HepG2 (cell line): Measurements from ENCODE around the gene OSBPL5. TPM values are rescaled to one million over a fixed set of nuclear protein-coding genes. Genes with fewer than 3 reads are reported as not detected.
A peak's percentile ranks its signal among the peaks of the same experiment; 100 is the strongest.

Experiments
- BRCA1 ChIP-seq: sonication (generic); formaldehyde crosslinking; IDR thresholded peaks from 2 replicates; pipeline ENCODE4 v1.4.0; 2020; ENCODE audit warnings: missing genetic modification reagents
- CBFB ChIP-seq: sonication (generic); formaldehyde crosslinking; IDR thresholded peaks from 2 replicates; pipeline ENCODE4 v1.4.0; 2020; ENCODE audit warnings: missing genetic modification reagents
- DNMT1 ChIP-seq: sonication (generic); formaldehyde crosslinking; IDR thresholded peaks from 2 replicates; pipeline ENCODE4 v1.5.1; 2020; ENCODE audit warnings: mild to moderate bottlenecking, missing genetic modification reagents
- FOXJ3 ChIP-seq: sonication (generic); formaldehyde crosslinking; IDR thresholded peaks from 2 replicates; pipeline ENCODE4 v1.4.0; 2020; ENCODE audit warnings: missing genetic modification reagents, mild to moderate bottlenecking, borderline replicate concordance
- HES4 ChIP-seq: sonication (generic); formaldehyde crosslinking; IDR thresholded peaks from 2 replicates; pipeline ENCODE4 v1.9.0; 2021; ENCODE audit warnings: mild to moderate bottlenecking, missing genetic modification reagents, borderline replicate concordance
- KAT2B ChIP-seq: fragments of 150-350 bp; IDR thresholded peaks from 2 replicates; pipeline ENCODE4 v1.6.1; 2014; ENCODE audit warnings: low read depth, low read length, borderline replicate concordance
- NFE2L1 ChIP-seq: sonication (generic); formaldehyde crosslinking; IDR thresholded peaks from 2 replicates; pipeline ENCODE4 v1.4.0; 2020; ENCODE audit warnings: missing genetic modification reagents, mild to moderate bottlenecking, borderline replicate concordance
- NFIB ChIP-seq: sonication (generic); formaldehyde crosslinking; IDR thresholded peaks from 2 replicates; pipeline ENCODE4 v1.9.0; 2021; ENCODE audit warnings: missing genetic modification reagents, mild to moderate bottlenecking, borderline replicate concordance
- NR3C1 ChIP-seq: sonication (generic); formaldehyde crosslinking; IDR thresholded peaks from 2 replicates; pipeline ENCODE4 v1.4.0; 2020; ENCODE audit warnings: missing genetic modification reagents
- PAF1 ChIP-seq: IDR thresholded peaks from 2 replicates; pipeline ENCODE4 v1.6.1; 2016; ENCODE audit warnings: missing genetic modification reagents, missing compliant biosample characterization
- POLR2A ChIP-seq, 2 experiments: IDR thresholded peaks; 2 replicates each; pipeline ENCODE4 v1.6.1; 2011; ENCODE audit warnings: low read depth in 2 of 2, low read length in 2 of 2, mild to moderate bottlenecking in 1 of 2, moderate library complexity in 1 of 2; ENCODE audit not compliant: insufficient read depth in 1 of 2
- POLR2AphosphoS5 ChIP-seq: IDR thresholded peaks from 2 replicates; pipeline ENCODE4 v1.6.1; 2012; ENCODE audit warnings: low read depth, low read length
- SNAI1 ChIP-seq: sonication (generic); formaldehyde crosslinking; IDR thresholded peaks from 2 replicates; pipeline ENCODE4 v1.5.0; 2020; ENCODE audit warnings: mild to moderate bottlenecking, missing genetic modification reagents, borderline replicate concordance
- THRA ChIP-seq: sonication (generic); formaldehyde crosslinking; IDR thresholded peaks from 2 replicates; pipeline ENCODE4 v1.4.0; 2020; ENCODE audit warnings: missing genetic modification reagents, borderline replicate concordance
- U2AF1 ChIP-seq: fragments of 200-400 bp; formaldehyde crosslinking; optimal IDR thresholded peaks from 2 replicates; pipeline ENCODE3; 2017; ENCODE audit warnings: mild to moderate bottlenecking, low read depth, low read length
- ZBTB4 ChIP-seq: sonication (generic); formaldehyde crosslinking; IDR thresholded peaks from 2 replicates; pipeline ENCODE4 v1.4.0; 2020; ENCODE audit warnings: missing genetic modification reagents, mild to moderate bottlenecking, borderline replicate concordance
- ZBTB43 ChIP-seq: sonication (generic); formaldehyde crosslinking; conservative IDR thresholded peaks from 2 replicates; pipeline ENCODE4 v1.4.0; 2020; ENCODE audit warnings: missing genetic modification reagents
- ZFP37 ChIP-seq: sonication (generic); formaldehyde crosslinking; IDR thresholded peaks from 2 replicates; pipeline ENCODE4 v1.4.0; 2020; ENCODE audit warnings: missing genetic modification reagents, borderline replicate concordance
- ZNF224 ChIP-seq: sonication (generic); formaldehyde crosslinking; IDR thresholded peaks from 2 replicates; pipeline ENCODE4 v1.5.0; 2020; ENCODE audit warnings: mild to moderate bottlenecking, missing genetic modification reagents
- ZNF292 ChIP-seq: sonication (generic); formaldehyde crosslinking; IDR thresholded peaks from 2 replicates; pipeline ENCODE4 v1.8.1; 2022; ENCODE audit warnings: mild to moderate bottlenecking, low read depth, missing genetic modification reagents, borderline replicate concordance
- ZNF441 ChIP-seq: sonication (generic); formaldehyde crosslinking; IDR thresholded peaks from 2 replicates; pipeline ENCODE4 v1.7.0; 2021; ENCODE audit warnings: missing genetic modification reagents, borderline replicate concordance
- ZNF614 ChIP-seq: IDR thresholded peaks from 2 replicates; pipeline ENCODE4 v1.6.1; 2018; ENCODE audit warnings: missing biosample characterization, missing genetic modification reagents, inconsistent platforms, borderline replicate concordance
- polyA plus RNA-seq, 8 experiments: library from polyadenylated mRNA; depleted of rRNA in 3 of 8; stranded (reverse) in 7 of 8; unstranded in 1 of 8; fragments of >200 nt; fragmentation: Illumina TruSeq in 4 of 8; extraction: Trizol in 4 of 8; gene quantifications; 2 replicates each; pipeline versions ENCODE4 v1.2.1 to v1.2.3, GENCODE V29; 2011 to 2016; ENCODE audit warnings: low read depth in 4 of 8, missing spikeins in 1 of 8, mixed read lengths in 1 of 8; ENCODE audit not compliant: insufficient read depth in 1 of 8
- total RNA-seq, 5 experiments: library from RNA; depleted of rRNA; stranded (reverse); fragments of >200 nt; fragmentation: Illumina TruSeq; extraction: Trizol; gene quantifications; 2 replicates each; pipeline ENCODE4 v1.2.3, GENCODE V29; 2016; ENCODE audit warnings: low read depth in 1 of 5
- TF ChIP-seq, protein P1 (sequence below): sonication (generic); IDR thresholded peaks from 2 replicates; pipeline ENCODE4 v1.6.1; 2016; ENCODE audit warnings: low read depth, borderline replicate concordance

The OSBPL5 gene
- total and polyA plus RNA-seq, 2 of the 13 experiments (the other 11 are each of a cell fraction or from before 2014, with no cell fraction given), result not detected

DNA sequence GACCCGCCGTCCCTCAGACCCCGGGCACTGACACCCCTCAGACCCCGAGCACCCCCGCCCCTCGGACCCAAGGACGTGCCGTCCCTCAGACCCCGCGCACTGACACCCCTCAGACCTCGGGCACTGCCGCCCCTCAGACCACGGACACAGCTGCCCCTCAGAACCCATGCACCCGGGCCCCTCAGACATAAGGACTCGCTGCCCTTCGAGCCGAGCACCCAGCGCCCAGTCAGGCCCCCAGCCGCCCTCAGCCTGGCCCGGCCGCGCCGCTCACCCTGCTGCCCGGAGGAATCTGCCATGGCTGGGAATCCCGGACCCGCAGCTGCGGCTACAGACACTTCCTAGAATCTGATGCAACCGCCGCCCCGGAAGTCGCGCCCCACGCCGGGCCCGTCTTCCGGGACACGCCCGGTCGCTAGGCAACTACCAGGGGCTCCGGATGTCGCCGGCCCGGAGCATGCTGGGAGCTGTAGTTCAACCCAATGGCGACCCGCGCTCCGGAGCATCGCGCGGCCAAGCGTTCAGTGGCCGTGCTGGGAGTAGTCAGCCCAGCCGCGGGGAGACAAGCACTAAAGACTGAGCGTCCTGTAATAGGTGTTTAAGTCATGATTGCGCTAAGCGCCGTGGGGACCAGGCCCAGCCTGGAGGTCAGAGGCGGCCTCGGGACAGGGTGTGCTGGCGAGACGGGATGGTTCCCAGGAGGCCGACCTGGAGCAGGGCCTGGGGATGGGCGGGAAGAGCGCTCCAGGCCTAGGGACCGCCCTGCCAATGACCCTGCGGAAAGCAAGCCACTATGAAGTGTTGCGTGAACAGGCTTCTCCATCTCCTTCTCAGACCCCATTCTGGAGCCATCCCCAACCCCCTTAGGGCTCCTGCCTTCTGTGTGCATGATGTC, 107.8 kb downstream of the OSBPL5 start, which contains the start of gene CARS1 (continued):
- TF ChIP-seq THRA (no peak), U2AF1 (no peak), BRCA1 (CRISPR knock-in tag) (no peak), NFIB (CRISPR knock-in tag) (no peak), ZBTB4 (CRISPR knock-in tag) (no peak; the same call in 1 of the 2 replicates), ZFP37 (CRISPR knock-in tag) (no peak), ZNF292 (CRISPR knock-in tag) (peak; percentile 80), HES4 (CRISPR knock-in tag) (no peak; the same call in 1 of the 2 replicates), POLR2AphosphoS5 (peak; percentile 76), ZBTB43 (CRISPR knock-in tag) (0 out of 2 replicates have a peak, but pooled peaks have one; percentile 18), CBFB (peak; percentile 73), NFE2L1 (no peak), PAF1 (no peak), ZNF441 (CRISPR knock-in tag) (no peak), NR3C1 (CRISPR knock-in tag) (no peak), SNAI1 (CRISPR knock-in tag) (0 out of 2 replicates have a peak, but pooled peaks have one; percentile 28), DNMT1 (peak; percentile 89; the same call in 1 of the 2 replicates), ZNF614 (peak; percentile 57), KAT2B (no peak), ZNF224 (CRISPR knock-in tag) (no peak), FOXJ3 (CRISPR knock-in tag) (peak; percentile 30; the same call in 1 of the 2 replicates), POLR2A (IDR thresholded peaks at IDR 0.05; ENCODE audit: insufficient read depth in 1 of 2, low read depth in 2 of 2, low read length in 2 of 2) (peak in 1 of 2 experiments; percentile 74; a peak in 2 of 4 replicates)
- TF ChIP-seq, protein P1, sequence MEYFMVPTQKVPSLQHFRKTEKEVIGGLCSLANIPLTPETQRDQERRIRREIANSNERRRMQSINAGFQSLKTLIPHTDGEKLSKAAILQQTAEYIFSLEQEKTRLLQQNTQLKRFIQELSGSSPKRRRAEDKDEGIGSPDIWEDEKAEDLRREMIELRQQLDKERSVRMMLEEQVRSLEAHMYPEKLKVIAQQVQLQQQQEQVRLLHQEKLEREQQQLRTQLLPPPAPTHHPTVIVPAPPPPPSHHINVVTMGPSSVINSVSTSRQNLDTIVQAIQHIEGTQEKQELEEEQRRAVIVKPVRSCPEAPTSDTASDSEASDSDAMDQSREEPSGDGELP, result peak; percentile 59; the same call in 1 of the 2 replicates
